NCI-H1417 treated with DMSO at 0.1 percent for 48 hours (cell line): ENCODE results near the gene ASPA.

Experiments
- DNase-seq: peaks from one replicate; lab custom pipeline; 2025; lab: John Stamatoyannopoulos, UW

ASPA gene

DNA sequence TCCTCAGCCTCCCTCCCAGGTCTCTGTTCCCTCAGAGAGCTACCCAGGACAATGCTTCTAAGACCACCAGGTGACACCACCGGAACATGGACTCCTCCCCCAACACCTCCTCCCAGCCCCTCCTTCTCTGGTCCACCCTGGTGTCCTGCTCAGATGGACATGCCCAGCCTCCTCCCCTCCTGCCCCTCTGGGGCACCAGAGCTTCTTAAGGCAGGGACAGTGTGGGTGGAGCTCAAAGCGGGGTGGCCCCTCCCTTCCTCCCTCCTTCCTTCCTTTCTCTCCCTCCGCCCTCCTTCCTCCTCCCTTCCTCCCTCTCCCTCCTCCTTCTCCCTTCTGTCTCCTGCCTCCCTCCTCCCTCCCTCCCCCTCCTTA is 59.1 kb downstream of the ASPA start:
- no peak for DNase-seq

DNA sequence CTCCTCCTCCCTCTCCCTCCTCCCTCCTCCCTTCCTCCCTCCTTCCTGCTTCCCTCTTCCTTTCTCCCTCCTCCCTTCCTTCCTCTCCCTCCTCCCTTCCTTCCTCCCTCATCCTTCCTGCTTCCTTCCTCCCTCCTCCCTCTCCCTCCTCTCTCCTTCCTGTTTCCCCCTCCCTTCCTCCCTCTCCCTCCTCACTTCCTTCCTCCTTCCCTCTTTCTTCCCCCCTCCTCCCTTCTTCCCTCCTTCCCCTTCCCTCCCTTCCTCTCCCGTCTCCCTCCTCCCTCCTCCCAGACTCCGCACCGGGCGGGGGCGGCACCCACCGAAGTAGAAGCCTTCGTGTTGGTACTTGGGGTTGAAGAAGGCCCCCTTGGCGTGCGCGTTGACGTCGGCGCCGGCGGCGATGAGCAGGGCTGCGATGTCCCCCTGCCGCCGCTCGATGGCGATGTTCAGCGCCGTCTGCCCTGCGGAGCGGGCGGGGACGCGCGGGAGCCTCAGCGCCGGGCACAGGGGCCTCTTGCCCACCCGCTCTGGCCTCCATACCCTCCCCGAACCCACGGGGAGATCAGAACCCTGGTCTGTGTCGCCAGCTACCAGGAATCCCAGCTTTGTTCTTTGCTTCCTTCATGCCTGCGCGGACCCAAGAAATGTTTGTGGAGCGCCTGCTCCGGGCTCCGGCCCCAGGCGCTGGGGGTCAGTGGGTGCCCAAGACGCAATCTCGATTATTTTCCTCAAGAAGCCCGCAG is 59.6 kb downstream of the ASPA start:
- DNase-seq: no peak

GRCh38 chr17:3536716-3537115 is 60.9 kb downstream of the ASPA start:
- DNase-seq: no peak

DNA sequence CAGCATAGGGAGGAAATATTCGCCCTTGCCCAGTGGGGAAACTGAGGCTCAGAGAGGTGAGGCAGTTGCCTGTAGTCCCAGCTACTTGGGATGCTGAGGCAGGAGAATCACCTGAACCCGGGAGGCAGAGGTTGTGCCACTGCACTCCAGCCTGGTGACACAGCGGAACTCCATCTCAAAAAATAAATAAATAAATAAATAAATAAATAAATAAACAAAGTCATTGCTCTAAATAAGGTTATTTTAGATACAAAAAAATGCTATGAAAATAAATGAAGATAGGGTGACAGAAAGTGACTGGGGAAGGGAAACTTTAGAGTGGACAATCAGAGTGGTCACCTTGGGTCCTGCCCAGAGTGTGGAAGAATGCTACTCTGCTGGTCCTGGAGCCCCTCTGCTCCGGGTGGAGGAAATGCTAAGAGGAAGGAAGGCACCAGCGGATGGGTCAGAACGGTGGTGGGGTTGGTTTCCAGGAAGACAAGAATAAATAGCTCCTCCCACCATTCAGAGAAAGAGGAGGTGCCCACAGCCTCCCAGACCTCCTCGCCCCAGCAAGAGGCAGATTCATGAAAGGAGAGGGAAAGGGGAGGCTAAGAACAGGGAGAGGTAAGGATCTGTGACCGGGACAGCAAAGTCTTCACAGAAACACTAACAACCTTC is 64.2 kb downstream of the ASPA start:
- DNase-seq: no peak

DNA sequence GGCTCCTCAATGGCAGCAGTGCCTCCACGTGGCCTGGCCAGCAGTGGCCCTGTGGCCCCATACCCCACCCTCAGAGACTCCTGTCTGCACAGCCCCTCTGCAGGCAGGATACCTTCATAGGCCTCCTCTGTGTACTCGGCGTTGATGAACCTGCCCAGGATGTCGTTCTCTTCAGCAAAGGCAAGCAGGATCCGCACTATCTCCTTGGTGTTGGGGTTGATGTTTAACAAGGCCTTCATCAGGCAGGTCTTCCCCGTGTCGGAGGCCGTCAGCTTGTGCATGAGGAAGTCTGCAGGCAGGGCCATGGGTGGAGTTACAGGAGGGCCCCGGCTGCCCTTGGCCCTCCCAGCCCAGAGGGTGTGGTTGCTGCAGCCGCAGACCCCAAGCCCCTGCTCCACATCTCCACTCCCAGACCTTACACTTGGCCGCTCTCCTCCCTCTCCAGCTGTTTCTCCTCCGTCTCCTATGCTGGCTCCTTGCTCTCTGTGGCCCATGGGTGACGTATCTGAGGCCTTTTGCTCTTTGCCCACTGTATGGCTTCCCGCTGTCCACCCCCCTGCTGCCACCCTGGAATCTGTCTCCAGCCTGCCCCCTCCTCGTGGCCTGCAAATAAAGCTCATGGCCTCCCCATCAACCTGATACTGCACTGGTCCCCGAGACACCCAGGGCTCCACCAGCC is 66.8 kb downstream of the ASPA start:
- no peak for DNase-seq

- no peak for DNase-seq
These were observed 67.7 kb downstream of the ASPA start for GRCh38 chr17:3543453-3543852.

- DNase-seq: no peak
These were observed 68.6 kb downstream of the ASPA start for GRCh38 chr17:3544365-3544764.

DNA sequence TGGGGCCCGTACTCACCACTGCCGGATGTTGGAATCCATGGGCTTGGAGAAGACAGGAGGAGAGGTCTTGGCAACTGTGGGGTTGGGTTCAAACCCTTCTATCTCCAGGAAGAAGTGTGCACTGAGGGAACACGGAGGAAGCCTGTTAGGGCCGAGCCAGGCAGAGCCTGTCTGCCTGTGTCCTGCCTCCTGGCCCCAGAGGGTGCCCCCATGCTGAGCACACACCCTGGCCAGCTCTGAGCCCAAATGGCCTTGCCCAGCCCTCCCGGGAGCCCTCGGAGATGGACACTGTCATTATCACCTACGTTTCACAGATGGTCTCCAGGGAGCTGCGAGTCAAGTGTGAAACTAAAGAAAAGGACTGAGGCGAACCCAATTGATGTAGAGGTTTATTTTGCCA is 69.4 kb downstream of the ASPA start:
- no peak for DNase-seq

- DNase-seq: no peak
These were observed 70.7 kb downstream of the ASPA start for GRCh38 chr17:3546521-3546920.

DNA sequence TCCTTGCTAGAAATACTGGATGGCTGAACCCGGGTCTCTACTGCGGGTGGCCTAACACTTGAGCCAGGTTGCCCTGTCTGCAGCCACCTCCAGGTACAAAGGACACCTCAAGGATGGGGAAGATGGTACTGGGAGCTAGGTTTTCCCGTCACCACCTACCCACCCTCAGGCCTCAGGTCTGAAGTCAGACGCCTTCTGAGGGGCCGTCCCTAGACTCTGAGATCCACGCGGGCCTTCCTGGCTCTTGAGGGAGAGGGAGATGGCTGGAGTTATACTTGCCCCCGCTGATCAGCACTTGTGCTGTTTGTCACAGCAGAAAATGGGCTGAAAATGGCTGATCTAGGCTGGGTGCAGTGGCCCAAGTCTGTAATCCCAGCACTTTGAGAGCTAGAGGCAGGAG is 71.2 kb downstream of the ASPA start:
- DNase-seq: no peak

DNA sequence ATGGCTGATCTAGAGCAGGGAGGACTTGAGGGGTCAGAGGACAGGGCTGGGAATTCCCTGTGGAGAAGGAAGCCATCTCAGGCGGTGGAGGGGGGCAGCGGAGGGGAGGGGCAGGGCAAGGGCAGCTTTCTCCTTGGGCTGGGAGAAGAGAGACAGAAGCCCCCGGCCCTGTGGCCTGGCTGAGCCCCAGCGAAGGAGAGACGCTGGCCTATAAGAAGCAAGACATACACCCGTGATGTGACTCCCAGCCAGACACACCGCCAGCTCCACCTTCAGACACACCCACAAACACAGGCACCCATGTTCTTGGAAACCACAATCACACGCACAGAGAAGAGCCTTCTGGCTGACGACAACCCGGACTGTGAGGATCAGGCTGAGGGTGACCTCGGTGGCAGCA is 71.8 kb downstream of the ASPA start:
- DNase-seq: no peak

DNA sequence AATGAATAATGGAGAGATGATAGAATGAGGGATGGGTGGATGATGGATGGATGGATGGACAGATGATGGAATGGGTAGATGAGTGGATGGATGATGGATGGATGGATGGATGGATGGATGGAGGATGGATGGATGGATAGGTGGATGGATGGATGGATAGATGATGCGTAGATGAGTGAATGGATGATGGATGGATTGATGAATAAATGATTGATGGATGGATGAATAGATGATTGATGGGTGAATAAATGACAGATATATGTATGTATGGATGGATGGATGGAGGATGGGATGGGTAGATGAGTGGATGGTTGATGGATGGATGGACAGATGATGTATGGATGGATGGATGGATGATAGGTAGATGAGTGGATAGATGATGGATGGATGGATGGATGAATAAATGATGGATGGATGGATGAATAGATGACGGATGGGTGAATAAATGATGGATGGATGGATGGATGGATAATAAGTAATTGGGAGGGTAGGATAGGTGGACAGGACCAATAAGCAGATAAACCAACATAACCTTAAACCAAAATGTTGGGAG is 73.9 kb downstream of the ASPA start:
- DNase-seq: no peak

DNA sequence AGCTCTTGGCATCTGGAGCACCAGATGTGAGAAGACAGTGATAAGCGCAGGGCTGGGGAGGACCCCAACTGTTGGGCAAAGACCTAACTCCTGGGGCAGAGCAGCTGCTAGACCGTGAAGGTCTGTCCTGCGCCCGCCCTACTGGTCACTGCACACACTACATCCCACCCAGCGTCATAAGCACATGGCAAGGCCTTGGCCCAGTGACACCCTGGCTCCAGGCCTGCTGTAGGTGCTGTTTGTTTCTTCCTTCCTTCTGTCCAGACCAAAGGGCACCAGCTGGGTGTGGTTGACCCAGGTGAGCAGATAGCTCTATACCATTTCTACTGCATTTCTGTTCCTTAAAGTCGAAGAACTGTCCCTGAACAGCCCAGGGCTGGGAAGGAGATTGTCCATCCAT is 75.4 kb downstream of the ASPA start:
- DNase-seq: no peak

GRCh38 chr17:3552916-3553315 is 77.1 kb downstream of the ASPA start:
- DNase-seq: no peak
